ENCODE measurements around the gene NRSN2. TPM values are rescaled to one million over a fixed set of nuclear protein-coding genes. Genes with fewer than 3 reads are reported as not detected.

The NRSN2 gene
- total RNA-seq, 6 donors from 2014 or later = 13.6 to 30.8 (median 25.6) TPM

DNA sequence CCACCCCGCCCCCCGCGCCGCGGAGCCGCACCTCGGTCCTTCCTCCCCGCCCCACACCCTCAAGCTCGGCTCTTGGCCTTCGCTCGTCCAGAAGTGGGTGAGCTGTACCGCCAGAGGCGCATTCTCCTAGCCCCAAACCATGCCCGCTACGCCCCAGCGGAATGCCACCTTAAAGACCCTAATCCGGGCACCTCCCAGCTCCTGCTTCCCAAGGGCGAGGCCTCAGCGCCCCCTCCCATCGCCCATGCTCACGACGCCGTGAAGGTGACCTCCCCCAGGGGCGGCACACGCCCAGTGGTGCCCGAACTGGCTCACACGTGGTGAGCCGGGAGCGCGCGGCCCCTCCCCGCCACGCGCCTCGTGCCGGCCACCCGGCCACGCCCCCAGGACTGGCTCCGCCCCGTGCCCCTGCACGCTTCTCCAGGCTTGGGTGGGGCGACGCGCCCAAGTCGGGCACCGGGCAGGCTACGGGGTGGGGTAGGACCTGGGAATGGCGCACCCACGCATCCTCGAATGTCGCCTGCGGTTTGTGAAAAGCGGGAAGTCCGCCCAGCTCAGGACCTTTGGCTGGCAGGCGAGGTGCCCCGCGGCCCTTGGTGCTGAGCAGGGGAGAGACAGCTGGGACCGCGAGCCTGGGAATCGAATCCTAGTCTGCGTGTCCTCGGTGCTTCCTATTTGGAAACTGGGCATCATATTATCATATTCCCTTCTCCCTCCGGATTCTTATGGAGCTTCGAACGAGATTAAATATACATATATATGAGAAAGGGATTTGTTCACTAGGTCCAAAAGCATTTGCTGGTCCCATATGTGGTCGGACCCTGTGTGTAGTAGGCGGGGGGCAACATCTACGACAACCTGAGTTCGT lies 22.5 kb upstream of the NRSN2 start:
- Histone ChIP-seq H3K9me3 (no peaks in the 10 kb centered on the region), H3K27me3 (peaks cover 0 to 5% (median 0%) of the 10 kb centered on the region in 4 donors), H3K4me1 (peaks cover 21 to 54% (median 28%) of the 10 kb centered on the region in 4 donors), H3K27ac (peak overlapping the region; percentile 88 to 96 (median 90)), H3K4me3 (peak overlapping the region; percentile 73 to 94 (median 89)), H3K36me3 (no peaks in the 10 kb centered on the region)
- WGBS, 2 donors = 0 to 1% methylated on average over 18 to 53 of the region's 69 CpGs
- peak; percentile 94 to 99 for DNase-seq
- ATAC-seq (ENCODE audit: low FRiP score in 2 of 2) = peak; percentile 90 to 93
- TF ChIP-seq POLR2AphosphoS5 (IDR thresholded peaks at IDR 0.05) (peak; percentile 80 to 92), POLR2A (IDR thresholded peaks at IDR 0.05) (peak in 2 of 4 donors; percentile 21 to 71), EP300 (IDR thresholded peaks at IDR 0.05) (peak in 1 of 4 donors; percentile 12)
- TF ChIP-seq, protein P1, sequence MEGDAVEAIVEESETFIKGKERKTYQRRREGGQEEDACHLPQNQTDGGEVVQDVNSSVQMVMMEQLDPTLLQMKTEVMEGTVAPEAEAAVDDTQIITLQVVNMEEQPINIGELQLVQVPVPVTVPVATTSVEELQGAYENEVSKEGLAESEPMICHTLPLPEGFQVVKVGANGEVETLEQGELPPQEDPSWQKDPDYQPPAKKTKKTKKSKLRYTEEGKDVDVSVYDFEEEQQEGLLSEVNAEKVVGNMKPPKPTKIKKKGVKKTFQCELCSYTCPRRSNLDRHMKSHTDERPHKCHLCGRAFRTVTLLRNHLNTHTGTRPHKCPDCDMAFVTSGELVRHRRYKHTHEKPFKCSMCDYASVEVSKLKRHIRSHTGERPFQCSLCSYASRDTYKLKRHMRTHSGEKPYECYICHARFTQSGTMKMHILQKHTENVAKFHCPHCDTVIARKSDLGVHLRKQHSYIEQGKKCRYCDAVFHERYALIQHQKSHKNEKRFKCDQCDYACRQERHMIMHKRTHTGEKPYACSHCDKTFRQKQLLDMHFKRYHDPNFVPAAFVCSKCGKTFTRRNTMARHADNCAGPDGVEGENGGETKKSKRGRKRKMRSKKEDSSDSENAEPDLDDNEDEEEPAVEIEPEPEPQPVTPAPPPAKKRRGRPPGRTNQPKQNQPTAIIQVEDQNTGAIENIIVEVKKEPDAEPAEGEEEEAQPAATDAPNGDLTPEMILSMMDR (IDR thresholded peaks at IDR 0.05) = peak; percentile 9 to 68 (median 37)

DNA sequence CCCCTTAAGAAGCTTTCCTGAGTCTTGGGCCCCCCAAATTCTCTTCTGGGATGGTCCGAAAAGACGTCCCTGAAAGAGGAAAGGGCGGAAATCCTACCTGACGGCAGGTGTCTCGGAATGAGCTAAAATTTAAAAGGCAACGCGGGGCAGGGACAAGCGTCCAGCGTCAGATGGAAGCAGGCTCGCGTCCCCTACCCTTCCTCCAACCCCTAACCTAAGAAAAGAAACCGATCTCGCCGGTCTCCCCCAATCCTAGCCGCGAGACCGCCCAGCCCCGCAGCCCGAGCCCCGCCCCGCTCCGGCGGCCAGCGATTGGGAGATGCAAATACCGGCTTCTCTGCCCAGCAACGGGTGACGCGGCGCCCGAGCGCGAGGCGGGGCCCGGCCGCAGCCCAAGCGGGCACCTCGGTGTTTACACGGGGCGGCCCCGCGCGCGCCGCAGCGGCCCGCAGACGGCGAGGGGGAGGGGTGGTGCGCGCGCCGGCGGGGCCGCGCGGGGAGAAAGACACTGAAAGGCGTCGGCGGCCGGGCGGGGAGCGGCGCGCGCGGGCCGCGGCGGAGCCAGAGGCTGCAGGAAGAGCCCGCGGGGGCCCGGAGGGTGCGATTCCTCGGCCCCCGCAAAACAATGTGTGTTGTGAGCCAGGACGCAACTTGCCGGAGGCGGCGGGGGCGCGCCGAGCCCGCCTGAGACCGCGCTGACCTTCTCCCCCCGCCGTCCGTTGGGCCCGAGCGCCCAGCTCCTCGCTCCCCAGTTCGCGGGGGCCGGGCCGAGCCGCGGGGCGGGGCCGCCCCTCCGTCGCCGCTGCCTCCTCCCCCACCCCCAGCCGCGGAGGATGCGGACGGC lies 21.6 kb upstream of the NRSN2 start, which contains the start of gene SOX12:
Gene SOX12, plus strand, starts transcription at position 508 of the 844 bp plus-strand sequence. CDS start 373 bp downstream, outside the sequence.
- peak within 1 kb of the TSS; percentile 73 to 94 (median 89) for H3K4me3 ChIP-seq
- DNase-seq (peak; percentile 99 to 100), ATAC-seq (ENCODE audit: low FRiP score in 2 of 2) (peak; percentile 89 to 92)
- H3K4me1 ChIP-seq = peaks cover 27 to 63% (median 36%) of the 10 kb centered on the region in 4 donors
- peaks cover 0 to 5% (median 0%) of the 10 kb centered on the region in 4 donors for H3K27me3 ChIP-seq
- no peaks in the 10 kb centered on the region for H3K36me3 ChIP-seq
- H3K9me3 ChIP-seq = no peaks in the 10 kb centered on the region
- TF ChIP-seq POLR2A (IDR thresholded peaks at IDR 0.05) = peak in 2 of 4 donors; percentile 29 to 33
- peak; percentile 26 to 82 for TF ChIP-seq POLR2AphosphoS5 (IDR thresholded peaks at IDR 0.05)
- no peak for TF ChIP-seq EP300 (IDR thresholded peaks at IDR 0.05)
- TF ChIP-seq, protein P1 (IDR thresholded peaks at IDR 0.05) = peak in 1 of 6 experiments; percentile 10
- H3K27ac ChIP-seq = peak within 1 kb of the TSS; percentile 88 to 96 (median 90)
- 0 to 1% methylated on average over 28 to 61 of the region's 106 CpGs for WGBS, 2 donors

DNA sequence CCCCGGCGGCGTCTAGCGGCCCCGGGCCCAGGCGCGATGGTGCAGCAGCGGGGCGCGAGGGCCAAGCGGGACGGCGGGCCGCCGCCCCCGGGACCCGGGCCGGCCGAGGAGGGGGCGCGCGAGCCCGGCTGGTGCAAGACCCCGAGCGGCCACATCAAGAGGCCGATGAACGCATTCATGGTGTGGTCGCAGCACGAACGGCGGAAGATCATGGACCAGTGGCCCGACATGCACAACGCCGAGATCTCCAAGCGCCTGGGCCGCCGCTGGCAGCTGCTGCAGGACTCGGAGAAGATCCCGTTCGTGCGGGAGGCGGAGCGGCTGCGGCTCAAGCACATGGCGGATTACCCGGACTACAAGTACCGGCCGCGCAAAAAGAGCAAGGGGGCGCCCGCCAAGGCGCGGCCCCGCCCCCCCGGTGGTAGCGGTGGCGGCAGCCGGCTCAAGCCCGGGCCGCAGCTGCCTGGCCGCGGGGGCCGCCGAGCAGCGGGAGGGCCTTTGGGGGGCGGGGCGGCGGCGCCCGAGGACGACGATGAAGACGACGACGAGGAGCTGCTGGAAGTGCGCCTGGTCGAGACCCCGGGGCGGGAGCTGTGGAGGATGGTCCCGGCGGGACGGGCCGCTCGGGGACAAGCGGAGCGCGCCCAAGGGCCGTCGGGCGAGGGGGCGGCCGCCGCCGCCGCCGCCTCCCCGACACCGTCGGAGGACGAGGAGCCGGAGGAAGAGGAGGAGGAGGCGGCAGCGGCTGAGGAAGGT lies 20.8 kb upstream of the NRSN2 start:
- Histone ChIP-seq H3K27ac (peak overlapping the region; percentile 78 to 96 (median 90)), H3K27me3 (peaks cover 0 to 5% (median 0%) of the 10 kb centered on the region in 4 donors)
- ATAC-seq (ENCODE audit: low FRiP score in 2 of 2) = peak in 1 of 2 donors; percentile 16

More for the DNA sequence above, 20.8 kb upstream of the NRSN2 start:
- no peaks in the 10 kb centered on the region for H3K9me3 ChIP-seq
- peak; percentile 53 to 93 for DNase-seq
- TF ChIP-seq, protein P1 (IDR thresholded peaks at IDR 0.05) = no peak
- TF ChIP-seq POLR2AphosphoS5 (IDR thresholded peaks at IDR 0.05) = no peak
- TF ChIP-seq POLR2A (IDR thresholded peaks at IDR 0.05) = no peak
- no peak for TF ChIP-seq EP300 (IDR thresholded peaks at IDR 0.05)
- no peaks in the 10 kb centered on the region for H3K36me3 ChIP-seq
- peaks cover 30 to 66% (median 39%) of the 10 kb centered on the region in 4 donors for H3K4me1 ChIP-seq
- peak overlapping the region; percentile 62 to 94 (median 89) for H3K4me3 ChIP-seq
- WGBS, 2 donors = 1 to 2% methylated on average over 19 to 31 of the region's 103 CpGs
